Suprapubic skin (tissue), 4 donors: ENCODE results near the gene YPEL2. TPM values are rescaled to one million over a fixed set of nuclear protein-coding genes. Genes with fewer than 3 reads are reported as not detected.

Experiments
- DNase-seq, 2 donors: peaks; one replicate each; pipeline ENCODE4 v3.0.0-alpha.2; 2019; ENCODE audit warnings: low spot score in 2 of 2
- H3K27ac ChIP-seq: fragments of 200-600 bp; sonication (generic); one replicate; pipeline ENCODE4 v1.5.1; 2019
- H3K27me3 ChIP-seq: fragments of 200-600 bp; sonication (generic); one replicate; pipeline ENCODE4 v1.5.1; 2019
- H3K36me3 ChIP-seq: fragments of 200-600 bp; sonication (generic); one replicate; pipeline ENCODE4 v1.5.1; 2019
- H3K4me1 ChIP-seq: fragments of 200-600 bp; sonication (generic); one replicate; pipeline ENCODE4 v1.5.1; 2019
- H3K4me3 ChIP-seq: fragments of 200-600 bp; sonication (generic); one replicate; pipeline ENCODE4 v1.5.1; 2019; ENCODE audit warnings: mild to moderate bottlenecking
- H3K9me3 ChIP-seq: fragments of 200-600 bp; sonication (generic); one replicate; pipeline ENCODE4 v1.5.1; 2019
- EP300 ChIP-seq: sonication (generic); formaldehyde crosslinking; IDR thresholded peaks from one replicate; pipeline ENCODE4 v1.6.1; 2017; ENCODE audit warnings: antibody characterized with exemption
- POLR2A ChIP-seq, 2 donors: fragments of 450-650 bp; IDR thresholded peaks; one replicate each; pipeline ENCODE4 v1.6.1; 2017; ENCODE audit warnings: antibody characterized with exemption in 2 of 2, mild to moderate bottlenecking in 2 of 2, moderate library complexity in 2 of 2
- POLR2AphosphoS5 ChIP-seq, 3 donors: sonication (generic); formaldehyde crosslinking; IDR thresholded peaks; one replicate each; pipeline ENCODE4 v1.6.1; 2017; ENCODE audit warnings: antibody characterized with exemption in 3 of 3
- WGBS: methylation state at CpG from one replicate; pipeline ENCODE4 v1.1.5; 2018; 5-methylcytosine and 5-hydroxymethylcytosine counted together
- total RNA-seq, 4 donors: library from RNA; depleted of rRNA; stranded (reverse); fragments of >200 nt; gene quantifications; one replicate each; pipeline ENCODE4 v1.1.0, GENCODE V29; 2016
- TF ChIP-seq, protein P1 (sequence below), 2 donors: fragments of 200-600 bp in 1 of 2; fragments of 450-650 bp in 1 of 2; sonication (generic) in 1 of 2; IDR thresholded peaks; one replicate each; pipeline ENCODE4 v1.5.1; 2016 to 2019; ENCODE audit warnings: antibody characterized with exemption in 2 of 2, mild to moderate bottlenecking in 1 of 2, moderate library complexity in 1 of 2

The YPEL2 gene
- total RNA-seq, 4 donors from 2014 or later: 16.7 to 33.6 (median 21.3) TPM

GRCh38 chr17:59292174-59292523, 39.3 kb upstream of the YPEL2 start:
- peaks cover 6% of the 10 kb centered on the region for H3K4me1 ChIP-seq
- no peaks in the 10 kb centered on the region for H3K36me3 ChIP-seq
- WGBS: 41% methylated on average over 1 of the region's 1 CpG
- H3K27me3 ChIP-seq: no peaks in the 10 kb centered on the region
- no peaks in the 10 kb centered on the region for H3K9me3 ChIP-seq
- H3K4me3 ChIP-seq: no peak overlapping the region
- no peak overlapping the region for H3K27ac ChIP-seq
- DNase-seq: no peak
- TF ChIP-seq POLR2AphosphoS5 (IDR thresholded peaks at IDR 0.05): no peak
- no peak for TF ChIP-seq POLR2A (IDR thresholded peaks at IDR 0.05)
- no peak for TF ChIP-seq EP300
- TF ChIP-seq, protein P1, sequence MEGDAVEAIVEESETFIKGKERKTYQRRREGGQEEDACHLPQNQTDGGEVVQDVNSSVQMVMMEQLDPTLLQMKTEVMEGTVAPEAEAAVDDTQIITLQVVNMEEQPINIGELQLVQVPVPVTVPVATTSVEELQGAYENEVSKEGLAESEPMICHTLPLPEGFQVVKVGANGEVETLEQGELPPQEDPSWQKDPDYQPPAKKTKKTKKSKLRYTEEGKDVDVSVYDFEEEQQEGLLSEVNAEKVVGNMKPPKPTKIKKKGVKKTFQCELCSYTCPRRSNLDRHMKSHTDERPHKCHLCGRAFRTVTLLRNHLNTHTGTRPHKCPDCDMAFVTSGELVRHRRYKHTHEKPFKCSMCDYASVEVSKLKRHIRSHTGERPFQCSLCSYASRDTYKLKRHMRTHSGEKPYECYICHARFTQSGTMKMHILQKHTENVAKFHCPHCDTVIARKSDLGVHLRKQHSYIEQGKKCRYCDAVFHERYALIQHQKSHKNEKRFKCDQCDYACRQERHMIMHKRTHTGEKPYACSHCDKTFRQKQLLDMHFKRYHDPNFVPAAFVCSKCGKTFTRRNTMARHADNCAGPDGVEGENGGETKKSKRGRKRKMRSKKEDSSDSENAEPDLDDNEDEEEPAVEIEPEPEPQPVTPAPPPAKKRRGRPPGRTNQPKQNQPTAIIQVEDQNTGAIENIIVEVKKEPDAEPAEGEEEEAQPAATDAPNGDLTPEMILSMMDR (IDR thresholded peaks at IDR 0.05): no peak

GRCh38 chr17:59296190-59296589, 35.3 kb upstream of the YPEL2 start:
- no peak for TF ChIP-seq POLR2AphosphoS5 (IDR thresholded peaks at IDR 0.05)
- H3K27me3 ChIP-seq: no peaks in the 10 kb centered on the region
- 85% methylated on average over 2 of the region's 2 CpGs for WGBS
- no peak overlapping the region for H3K27ac ChIP-seq
- H3K4me3 ChIP-seq: no peak overlapping the region
- H3K4me1 ChIP-seq: peaks cover 8% of the 10 kb centered on the region
- no peaks in the 10 kb centered on the region for H3K9me3 ChIP-seq
- DNase-seq: no peak
- H3K36me3 ChIP-seq: no peaks in the 10 kb centered on the region

DNA sequence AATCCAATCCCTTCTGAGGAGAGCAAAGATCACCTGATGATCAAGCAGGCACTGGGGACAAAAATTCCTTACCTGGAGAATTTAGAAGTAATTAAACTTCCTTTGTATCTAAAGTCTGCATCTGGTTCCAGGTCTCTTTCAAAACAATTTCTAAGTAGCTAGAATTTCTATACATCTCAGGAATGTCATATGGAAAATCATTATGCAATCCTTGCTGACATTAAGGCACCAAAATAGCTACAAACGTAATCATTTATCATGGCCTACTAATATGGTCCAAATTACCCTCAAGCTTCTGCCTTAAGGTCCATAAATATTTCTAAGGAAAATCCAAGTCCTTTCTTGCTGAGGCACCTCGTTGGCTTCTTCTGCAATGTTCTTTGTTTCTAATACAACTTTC, 32.9 kb upstream of the YPEL2 start:
- H3K36me3 ChIP-seq: no peaks in the 10 kb centered on the region
- no peak overlapping the region for H3K4me3 ChIP-seq
- 47% methylated on average over 2 of the region's 2 CpGs for WGBS
- TF ChIP-seq POLR2AphosphoS5 (IDR thresholded peaks at IDR 0.05) (no peak), POLR2A (IDR thresholded peaks at IDR 0.05) (no peak), EP300 (no peak)
- TF ChIP-seq, protein P1 (IDR thresholded peaks at IDR 0.05): no peak
- H3K9me3 ChIP-seq: no peaks in the 10 kb centered on the region
- H3K27ac ChIP-seq: no peak overlapping the region
- DNase-seq: no peak
- H3K4me1 ChIP-seq: peaks cover 8% of the 10 kb centered on the region
- no peaks in the 10 kb centered on the region for H3K27me3 ChIP-seq

- Histone ChIP-seq H3K27ac (no peak overlapping the region), H3K4me1 (peaks cover 8% of the 10 kb centered on the region), H3K4me3 (no peak overlapping the region), H3K27me3 (no peaks in the 10 kb centered on the region), H3K36me3 (no peaks in the 10 kb centered on the region), H3K9me3 (no peaks in the 10 kb centered on the region)
- TF ChIP-seq POLR2AphosphoS5 (IDR thresholded peaks at IDR 0.05) (no peak), POLR2A (IDR thresholded peaks at IDR 0.05) (no peak)
- TF ChIP-seq, protein P1 (IDR thresholded peaks at IDR 0.05): no peak
- 91% methylated on average over 2 of the region's 2 CpGs for WGBS
- no peak for DNase-seq
These were observed 31.9 kb upstream of the YPEL2 start for GRCh38 chr17:59299400-59300092.

DNA sequence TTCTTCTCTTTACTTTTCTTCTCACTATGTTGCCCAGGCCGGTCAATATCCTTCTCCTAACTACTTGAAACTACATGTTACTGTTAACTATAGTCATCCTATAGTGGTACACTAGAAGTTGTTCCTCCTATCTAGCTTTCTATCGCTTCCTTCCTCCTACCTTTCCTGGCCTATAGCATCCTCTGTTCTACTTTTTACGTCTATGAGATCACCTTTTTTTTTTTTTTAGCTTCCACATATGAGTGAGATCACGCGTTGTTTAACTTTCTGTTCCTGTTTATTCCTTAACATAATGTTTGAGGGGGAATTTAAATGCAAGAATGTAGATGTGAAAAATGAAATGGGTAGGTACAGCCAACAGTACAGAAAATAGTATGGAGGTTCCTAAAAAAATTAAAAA, 30.5 kb upstream of the YPEL2 start:
- H3K9me3 ChIP-seq: no peaks in the 10 kb centered on the region
- H3K27ac ChIP-seq: no peak overlapping the region
- 81% methylated on average over 5 of the region's 5 CpGs for WGBS
- no peaks in the 10 kb centered on the region for H3K36me3 ChIP-seq
- DNase-seq: no peak
- H3K4me3 ChIP-seq: no peak overlapping the region
- no peaks in the 10 kb centered on the region for H3K27me3 ChIP-seq
- peaks cover 8% of the 10 kb centered on the region for H3K4me1 ChIP-seq
- TF ChIP-seq EP300 (no peak), POLR2AphosphoS5 (IDR thresholded peaks at IDR 0.05) (no peak), POLR2A (IDR thresholded peaks at IDR 0.05) (no peak)
- TF ChIP-seq, protein P1 (IDR thresholded peaks at IDR 0.05): no peak

DNA sequence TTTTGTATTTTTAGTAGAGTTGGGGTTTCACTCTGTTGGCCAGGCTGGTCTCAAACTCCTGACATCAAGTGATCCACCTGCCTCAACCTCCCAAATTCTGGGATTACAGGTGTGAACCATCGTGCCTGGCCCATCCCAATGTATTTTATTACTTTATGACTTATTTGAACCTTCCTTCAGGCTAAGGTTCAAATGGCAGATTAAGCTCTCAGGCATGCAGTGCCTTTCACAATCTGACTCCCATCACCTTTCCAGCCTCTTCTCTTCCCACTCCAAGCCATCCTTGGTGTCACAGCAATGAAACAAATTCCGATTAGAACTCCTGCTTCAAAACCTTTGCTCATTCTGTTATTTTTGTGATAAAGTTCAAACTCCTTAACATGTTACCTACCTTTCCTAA, 26.6 kb upstream of the YPEL2 start:
- WGBS: 67% methylated on average over 2 of the region's 2 CpGs
- Histone ChIP-seq H3K27me3 (no peaks in the 10 kb centered on the region), H3K9me3 (no peaks in the 10 kb centered on the region), H3K4me3 (no peak overlapping the region), H3K36me3 (no peaks in the 10 kb centered on the region), H3K27ac (no peak overlapping the region), H3K4me1 (no peaks in the 10 kb centered on the region)
- DNase-seq: no peak
- TF ChIP-seq, protein P1 (IDR thresholded peaks at IDR 0.05): no peak
- TF ChIP-seq POLR2AphosphoS5 (IDR thresholded peaks at IDR 0.05): no peak
- no peak for TF ChIP-seq POLR2A (IDR thresholded peaks at IDR 0.05)
- no peak for TF ChIP-seq EP300
